K562 (cell line): ENCODE results near the gene HTR4. TPM values are rescaled to one million over a fixed set of nuclear protein-coding genes. Genes with fewer than 3 reads are reported as not detected.
A peak's percentile ranks its signal among the peaks of the same experiment; 100 is the strongest.

Experiments
- E2F4 ChIP-seq: sonication (generic); formaldehyde crosslinking; IDR thresholded peaks from 2 replicates; pipeline ENCODE4 v1.8.0; 2022; ENCODE audit warnings: mild to moderate bottlenecking, low read depth, missing genetic modification reagents
- EHMT2 ChIP-seq: fragments of 450-650 bp; IDR thresholded peaks from 2 replicates; pipeline ENCODE4 v1.6.1; 2018; ENCODE audit warnings: antibody characterized with exemption
- FIP1L1 ChIP-seq: fragments of 200-400 bp; formaldehyde crosslinking; IDR thresholded peaks from 2 replicates; pipeline ENCODE4 v1.6.1; 2018; ENCODE audit warnings: mild to moderate bottlenecking, low read depth, low read length; ENCODE audit not compliant: poor library complexity, severe bottlenecking
- KAT2B ChIP-seq: IDR thresholded peaks from one replicate; pipeline ENCODE4 v1.6.1; 2012; ENCODE audit warnings: low read depth, mild to moderate bottlenecking, control low read depth, inconsistent platforms, low read length, moderate library complexity
- L3MBTL2 ChIP-seq: fragments of 450-650 bp; IDR thresholded peaks from 2 replicates; pipeline ENCODE4 v1.6.1; 2016; ENCODE audit warnings: mild to moderate bottlenecking, moderate library complexity
- NCOA1 ChIP-seq: fragments of 450-650 bp; IDR thresholded peaks from 2 replicates; pipeline ENCODE4 v1.6.1; 2016; ENCODE audit warnings: low read depth
- NCOR1 ChIP-seq: fragments of 450-650 bp; IDR thresholded peaks from 2 replicates; pipeline ENCODE4 v1.6.1; 2016; ENCODE audit warnings: mild to moderate bottlenecking, moderate library complexity
- STAT5B ChIP-seq: fragments of 250-450 bp; sonication (Bioruptor Pico); IDR thresholded peaks from 2 replicates; pipeline ENCODE4 v1.8.0; 2021; ENCODE audit warnings: mild to moderate bottlenecking, inconsistent platforms
- ZBTB33 ChIP-seq: sonication (generic); formaldehyde crosslinking; IDR thresholded peaks from 2 replicates; pipeline ENCODE4 v1.8.1; 2023; ENCODE audit warnings: mild to moderate bottlenecking, missing genetic modification reagents
- ZFP1 ChIP-seq: fragments of 450-650 bp; formaldehyde crosslinking; IDR thresholded peaks from 2 replicates; pipeline ENCODE4 v1.4.0; 2020; ENCODE audit warnings: mild to moderate bottlenecking, mixed read lengths
- polyA plus RNA-seq, 8 experiments: library from polyadenylated mRNA; depleted of rRNA in 4 of 8; stranded (reverse) in 5 of 8; unstranded in 3 of 8; fragments of >200 nt; fragmentation: Nextera tagmentation in 2 of 8; fragmentation: Illumina TruSeq in 1 of 8; extraction: Ambion mirVana in 2 of 8; extraction: Trizol in 1 of 8; gene quantifications; 2 replicates each; pipeline versions ENCODE4 v1.2.1 to v1.2.3, GENCODE V29; 2011 to 2014; ENCODE audit warnings: inconsistent platforms in 1 of 8, missing spikeins in 1 of 8
- total RNA-seq, 7 experiments: library from RNA; depleted of rRNA in 6 of 7; stranded (reverse); fragments of >200 nt in 6 of 7; fragmentation: Illumina TruSeq in 2 of 7; extraction: Trizol in 2 of 7; gene quantifications; 2 replicates each; pipeline versions ENCODE4 v1.2.1 to v1.2.3, GENCODE V29; 2011 to 2021; ENCODE audit warnings: low replicate concordance in 1 of 7
- TF ChIP-seq, protein P1 (sequence below): fragments of 200-600 bp; sonication (generic); IDR thresholded peaks from one replicate; pipeline ENCODE4 v1.6.1; 2012; ENCODE audit warnings: mild to moderate bottlenecking, low read depth, low read length, inconsistent platforms

Gene HTR4
- total and polyA plus RNA-seq, 9 of the 15 experiments (the other 6 are each of a cell fraction or from before 2014, with no cell fraction given), result 0.13 TPM; not detected in 8

GRCh38 chr5:148682058-148683026, 28.0 kb upstream of the HTR4 start (continued):
- no peak for TF ChIP-seq E2F4 (CRISPR knock-in tag)
- TF ChIP-seq EHMT2, result peak; percentile 64
- no peak for TF ChIP-seq ZBTB33
- TF ChIP-seq NCOA1, result peak; percentile 68
- no peak for TF ChIP-seq STAT5B (CRISPR knock-in tag)
- peak; percentile 93 for TF ChIP-seq NCOR1
- no peak for TF ChIP-seq ZFP1 (CRISPR knock-in tag)
- peak; percentile 19; the same call in 1 of the 2 replicates for TF ChIP-seq L3MBTL2
- no peak for TF ChIP-seq FIP1L1
- TF ChIP-seq, protein P1, sequence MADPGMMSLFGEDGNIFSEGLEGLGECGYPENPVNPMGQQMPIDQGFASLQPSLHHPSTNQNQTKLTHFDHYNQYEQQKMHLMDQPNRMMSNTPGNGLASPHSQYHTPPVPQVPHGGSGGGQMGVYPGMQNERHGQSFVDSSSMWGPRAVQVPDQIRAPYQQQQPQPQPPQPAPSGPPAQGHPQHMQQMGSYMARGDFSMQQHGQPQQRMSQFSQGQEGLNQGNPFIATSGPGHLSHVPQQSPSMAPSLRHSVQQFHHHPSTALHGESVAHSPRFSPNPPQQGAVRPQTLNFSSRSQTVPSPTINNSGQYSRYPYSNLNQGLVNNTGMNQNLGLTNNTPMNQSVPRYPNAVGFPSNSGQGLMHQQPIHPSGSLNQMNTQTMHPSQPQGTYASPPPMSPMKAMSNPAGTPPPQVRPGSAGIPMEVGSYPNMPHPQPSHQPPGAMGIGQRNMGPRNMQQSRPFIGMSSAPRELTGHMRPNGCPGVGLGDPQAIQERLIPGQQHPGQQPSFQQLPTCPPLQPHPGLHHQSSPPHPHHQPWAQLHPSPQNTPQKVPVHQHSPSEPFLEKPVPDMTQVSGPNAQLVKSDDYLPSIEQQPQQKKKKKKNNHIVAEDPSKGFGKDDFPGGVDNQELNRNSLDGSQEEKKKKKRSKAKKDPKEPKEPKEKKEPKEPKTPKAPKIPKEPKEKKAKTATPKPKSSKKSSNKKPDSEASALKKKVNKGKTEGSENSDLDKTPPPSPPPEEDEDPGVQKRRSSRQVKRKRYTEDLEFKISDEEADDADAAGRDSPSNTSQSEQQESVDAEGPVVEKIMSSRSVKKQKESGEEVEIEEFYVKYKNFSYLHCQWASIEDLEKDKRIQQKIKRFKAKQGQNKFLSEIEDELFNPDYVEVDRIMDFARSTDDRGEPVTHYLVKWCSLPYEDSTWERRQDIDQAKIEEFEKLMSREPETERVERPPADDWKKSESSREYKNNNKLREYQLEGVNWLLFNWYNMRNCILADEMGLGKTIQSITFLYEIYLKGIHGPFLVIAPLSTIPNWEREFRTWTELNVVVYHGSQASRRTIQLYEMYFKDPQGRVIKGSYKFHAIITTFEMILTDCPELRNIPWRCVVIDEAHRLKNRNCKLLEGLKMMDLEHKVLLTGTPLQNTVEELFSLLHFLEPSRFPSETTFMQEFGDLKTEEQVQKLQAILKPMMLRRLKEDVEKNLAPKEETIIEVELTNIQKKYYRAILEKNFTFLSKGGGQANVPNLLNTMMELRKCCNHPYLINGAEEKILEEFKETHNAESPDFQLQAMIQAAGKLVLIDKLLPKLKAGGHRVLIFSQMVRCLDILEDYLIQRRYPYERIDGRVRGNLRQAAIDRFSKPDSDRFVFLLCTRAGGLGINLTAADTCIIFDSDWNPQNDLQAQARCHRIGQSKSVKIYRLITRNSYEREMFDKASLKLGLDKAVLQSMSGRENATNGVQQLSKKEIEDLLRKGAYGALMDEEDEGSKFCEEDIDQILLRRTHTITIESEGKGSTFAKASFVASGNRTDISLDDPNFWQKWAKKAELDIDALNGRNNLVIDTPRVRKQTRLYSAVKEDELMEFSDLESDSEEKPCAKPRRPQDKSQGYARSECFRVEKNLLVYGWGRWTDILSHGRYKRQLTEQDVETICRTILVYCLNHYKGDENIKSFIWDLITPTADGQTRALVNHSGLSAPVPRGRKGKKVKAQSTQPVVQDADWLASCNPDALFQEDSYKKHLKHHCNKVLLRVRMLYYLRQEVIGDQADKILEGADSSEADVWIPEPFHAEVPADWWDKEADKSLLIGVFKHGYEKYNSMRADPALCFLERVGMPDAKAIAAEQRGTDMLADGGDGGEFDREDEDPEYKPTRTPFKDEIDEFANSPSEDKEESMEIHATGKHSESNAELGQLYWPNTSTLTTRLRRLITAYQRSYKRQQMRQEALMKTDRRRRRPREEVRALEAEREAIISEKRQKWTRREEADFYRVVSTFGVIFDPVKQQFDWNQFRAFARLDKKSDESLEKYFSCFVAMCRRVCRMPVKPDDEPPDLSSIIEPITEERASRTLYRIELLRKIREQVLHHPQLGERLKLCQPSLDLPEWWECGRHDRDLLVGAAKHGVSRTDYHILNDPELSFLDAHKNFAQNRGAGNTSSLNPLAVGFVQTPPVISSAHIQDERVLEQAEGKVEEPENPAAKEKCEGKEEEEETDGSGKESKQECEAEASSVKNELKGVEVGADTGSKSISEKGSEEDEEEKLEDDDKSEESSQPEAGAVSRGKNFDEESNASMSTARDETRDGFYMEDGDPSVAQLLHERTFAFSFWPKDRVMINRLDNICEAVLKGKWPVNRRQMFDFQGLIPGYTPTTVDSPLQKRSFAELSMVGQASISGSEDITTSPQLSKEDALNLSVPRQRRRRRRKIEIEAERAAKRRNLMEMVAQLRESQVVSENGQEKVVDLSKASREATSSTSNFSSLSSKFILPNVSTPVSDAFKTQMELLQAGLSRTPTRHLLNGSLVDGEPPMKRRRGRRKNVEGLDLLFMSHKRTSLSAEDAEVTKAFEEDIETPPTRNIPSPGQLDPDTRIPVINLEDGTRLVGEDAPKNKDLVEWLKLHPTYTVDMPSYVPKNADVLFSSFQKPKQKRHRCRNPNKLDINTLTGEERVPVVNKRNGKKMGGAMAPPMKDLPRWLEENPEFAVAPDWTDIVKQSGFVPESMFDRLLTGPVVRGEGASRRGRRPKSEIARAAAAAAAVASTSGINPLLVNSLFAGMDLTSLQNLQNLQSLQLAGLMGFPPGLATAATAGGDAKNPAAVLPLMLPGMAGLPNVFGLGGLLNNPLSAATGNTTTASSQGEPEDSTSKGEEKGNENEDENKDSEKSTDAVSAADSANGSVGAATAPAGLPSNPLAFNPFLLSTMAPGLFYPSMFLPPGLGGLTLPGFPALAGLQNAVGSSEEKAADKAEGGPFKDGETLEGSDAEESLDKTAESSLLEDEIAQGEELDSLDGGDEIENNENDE, result no peak
- no peak for TF ChIP-seq KAT2B
